Stimulated activated naive CD8-positive, alpha-beta T cell treated with anti-CD3 and anti-CD28 coated beads, Interleukin-15, Interleukin-2, amounts not matched to agents 100 U/mL and 50 U/mL, for 24 hours (primary cell): ENCODE measurements around the gene G3BP1.
A peak's percentile ranks its signal among the peaks of the same experiment; 100 is the strongest.
"Not testable (repeated sequence)": the region's sequence is repeated elsewhere in the genome, so short reads cannot be mapped to it uniquely, and the experiment has no call there.

Source experiments
- ATAC-seq: fragments of 150-1000 bp; cut with Tn5 transposase; one replicate; pipeline ENCODE4 v1.10.0; 2021
- DNase-seq: peaks from one replicate; pipeline ENCODE4 v3.0.0; 2021

Gene G3BP1

GRCh38 chr5:151755383-151755782 lies 16.4 kb upstream of the G3BP1 start:
- ATAC-seq: peak; percentile 21
- no peak for DNase-seq

GRCh38 chr5:151757233-151758140 lies 14.3 kb upstream of the G3BP1 start:
- DNase-seq (peak; percentile 30), ATAC-seq (peak; percentile 34)

- ATAC-seq: peak; percentile 30
- peak; percentile 29 for DNase-seq
Measured at GRCh38 chr5:151758141-151758429, 13.7 kb upstream of the G3BP1 start.

GRCh38 chr5:151758430-151759241 lies 13.1 kb upstream of the G3BP1 start, which contains the start of gene ATOX1:
Gene ATOX1 (minus strand): TSS chr5:151758631. CDS start chr5:151758551, 80 bp downstream.
- ATAC-seq: peak; percentile 95

GRCh38 chr5:151764801-151765200 lies 7.0 kb upstream of the G3BP1 start:
- no peak for ATAC-seq
- no peak for DNase-seq

More at GRCh38 chr5:151758430-151759241, 13.1 kb upstream of the G3BP1 start, which contains the start of gene ATOX1:
- peak; percentile 93 for DNase-seq

GRCh38 chr5:151766975-151767374 lies 4.8 kb upstream of the G3BP1 start:
- no peak for ATAC-seq
- DNase-seq: no peak

GRCh38 chr5:151770383-151771258 lies 1.1 kb upstream of the G3BP1 start:
- peak; percentile 74 for DNase-seq

GRCh38 chr5:151772029-151772845 lies 483 bp downstream of the G3BP1 start:
- ATAC-seq: peak; percentile 1
- DNase-seq: peak; percentile 50

More at GRCh38 chr5:151770383-151771258, 1.1 kb upstream of the G3BP1 start:
- peak; percentile 31 for ATAC-seq

GRCh38 chr5:151772846-151773561 lies 1.2 kb downstream of the G3BP1 start:
- ATAC-seq (no peak), DNase-seq (no peak)

- ATAC-seq (no peak), DNase-seq (no peak)
Measured at GRCh38 chr5:151773951-151774350, 2.2 kb downstream of the G3BP1 start.

- DNase-seq: no peak
- ATAC-seq: no peak
Measured at GRCh38 chr5:151775025-151775606, 3.4 kb downstream of the G3BP1 start.

- DNase-seq: no peak
- no peak for ATAC-seq
Measured at GRCh38 chr5:151779531-151780125, 7.9 kb downstream of the G3BP1 start.

- no peak for ATAC-seq
- no peak for DNase-seq
Measured at GRCh38 chr5:151780348-151780747, 8.6 kb downstream of the G3BP1 start.

GRCh38 chr5:151781201-151781600 lies 9.4 kb downstream of the G3BP1 start:
- DNase-seq (no peak), ATAC-seq (no peak)

GRCh38 chr5:151783664-151784063 lies 11.9 kb downstream of the G3BP1 start:
- not testable (repeated sequence) for ATAC-seq, DNase-seq

- no peak for DNase-seq
- ATAC-seq: no peak
Measured at GRCh38 chr5:151784141-151784540, 12.4 kb downstream of the G3BP1 start.

- DNase-seq (no peak), ATAC-seq (no peak)
Measured at GRCh38 chr5:151786468-151786867, 14.7 kb downstream of the G3BP1 start.

- ATAC-seq (no peak), DNase-seq (no peak)
Measured at GRCh38 chr5:151787817-151788216, 16.1 kb downstream of the G3BP1 start.

GRCh38 chr5:151793358-151793757 lies 21.6 kb downstream of the G3BP1 start:
- ATAC-seq: no peak
- no peak for DNase-seq

GRCh38 chr5:151795426-151795825 lies 23.7 kb downstream of the G3BP1 start:
- no peak for ATAC-seq
- no peak for DNase-seq
